BE2C (cell line): ENCODE results near the gene LYSET.
A peak's percentile ranks its signal among the peaks of the same experiment; 100 is the strongest.
"Not testable (repeated sequence)": the region's sequence is repeated elsewhere in the genome, so short reads cannot be mapped to it uniquely, and the experiment has no call there.

Experiments
- DNase-seq: peaks from one replicate; pipeline ENCODE4 v3.0.0-alpha.2; 2020
- H3K27me3 ChIP-seq: fragments of 250-450 bp; sonication (Bioruptor Pico); 2 replicates; pipeline ENCODE4 v1.5.1; 2020; ENCODE audit warnings: mild to moderate bottlenecking
- H3K36me3 ChIP-seq: fragments of 250-450 bp; sonication (Bioruptor Pico); 2 replicates; pipeline ENCODE4 v1.5.1; 2020; ENCODE audit warnings: mild to moderate bottlenecking
- H3K4me1 ChIP-seq: fragments of 250-450 bp; sonication (Bioruptor Pico); 2 replicates; pipeline ENCODE4 v1.5.1; 2020
- H3K4me3 ChIP-seq: 2 replicates; pipeline ENCODE4 v1.5.1; 2011; ENCODE audit warnings: low read depth, low read length
- H3K9me3 ChIP-seq: fragments of 250-450 bp; sonication (Bioruptor Pico); 2 replicates; pipeline ENCODE4 v1.5.1; 2020
- TF ChIP-seq, protein P1 (sequence below): IDR thresholded peaks from 2 replicates; pipeline ENCODE4 v1.5.1; 2012; ENCODE audit warnings: mild to moderate bottlenecking, low read depth, low read length

The LYSET gene

DNA sequence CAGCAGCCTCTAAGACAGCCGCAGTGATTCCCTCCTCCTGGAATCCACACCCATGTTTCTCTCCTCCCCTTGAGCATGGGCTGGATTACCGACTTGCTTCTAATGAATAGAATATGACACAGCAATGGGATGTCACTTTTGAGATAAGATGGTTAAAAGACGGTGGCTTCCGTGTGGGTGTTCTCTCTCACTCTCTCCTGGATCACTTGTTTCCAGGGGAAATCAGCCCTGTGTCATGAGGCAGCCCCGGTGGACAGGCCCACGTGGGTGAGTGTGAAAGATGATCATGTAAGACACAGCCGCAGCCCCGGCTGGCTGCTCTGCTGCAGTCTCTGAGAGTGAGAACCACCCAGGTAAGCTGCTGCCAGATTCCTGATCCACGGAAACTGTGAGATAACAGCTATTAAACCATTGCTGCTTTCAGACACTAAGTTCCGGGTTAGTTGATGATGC lies 11.1 kb upstream of the LYSET start:
- H3K4me3 ChIP-seq: no peak overlapping the region; the same call in 1 of the 2 replicates
- no peaks in the 10 kb centered on the region for H3K36me3 ChIP-seq
- DNase-seq: peak; percentile 47
- TF ChIP-seq, protein P1, sequence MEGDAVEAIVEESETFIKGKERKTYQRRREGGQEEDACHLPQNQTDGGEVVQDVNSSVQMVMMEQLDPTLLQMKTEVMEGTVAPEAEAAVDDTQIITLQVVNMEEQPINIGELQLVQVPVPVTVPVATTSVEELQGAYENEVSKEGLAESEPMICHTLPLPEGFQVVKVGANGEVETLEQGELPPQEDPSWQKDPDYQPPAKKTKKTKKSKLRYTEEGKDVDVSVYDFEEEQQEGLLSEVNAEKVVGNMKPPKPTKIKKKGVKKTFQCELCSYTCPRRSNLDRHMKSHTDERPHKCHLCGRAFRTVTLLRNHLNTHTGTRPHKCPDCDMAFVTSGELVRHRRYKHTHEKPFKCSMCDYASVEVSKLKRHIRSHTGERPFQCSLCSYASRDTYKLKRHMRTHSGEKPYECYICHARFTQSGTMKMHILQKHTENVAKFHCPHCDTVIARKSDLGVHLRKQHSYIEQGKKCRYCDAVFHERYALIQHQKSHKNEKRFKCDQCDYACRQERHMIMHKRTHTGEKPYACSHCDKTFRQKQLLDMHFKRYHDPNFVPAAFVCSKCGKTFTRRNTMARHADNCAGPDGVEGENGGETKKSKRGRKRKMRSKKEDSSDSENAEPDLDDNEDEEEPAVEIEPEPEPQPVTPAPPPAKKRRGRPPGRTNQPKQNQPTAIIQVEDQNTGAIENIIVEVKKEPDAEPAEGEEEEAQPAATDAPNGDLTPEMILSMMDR: no peak
- H3K9me3 ChIP-seq: no peaks in the 10 kb centered on the region
- H3K4me1 ChIP-seq: peaks cover 10% of the 10 kb centered on the region
- H3K27me3 ChIP-seq: no peaks in the 10 kb centered on the region

DNA sequence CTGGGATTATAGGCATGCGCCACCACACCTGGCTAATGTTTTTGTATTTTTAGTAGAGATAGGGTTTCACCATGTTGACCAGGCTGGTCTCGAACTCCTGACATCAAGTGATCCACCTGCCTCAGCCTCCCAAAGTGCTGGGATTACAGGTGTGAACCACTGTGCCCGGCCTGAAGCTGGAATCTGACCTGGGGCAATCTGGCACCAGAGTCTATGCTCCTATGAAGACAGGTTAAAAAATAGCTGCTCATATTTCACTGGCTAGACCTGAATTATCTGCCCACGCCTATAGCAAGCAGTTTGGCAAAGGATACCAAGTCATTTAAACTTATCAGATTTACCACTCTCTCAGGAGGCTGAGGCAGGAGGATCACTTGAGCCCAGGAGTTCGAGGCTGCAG lies 10.4 kb upstream of the LYSET start:
- H3K4me3 ChIP-seq, H3K9me3 ChIP-seq, H3K27me3 ChIP-seq, DNase-seq, H3K36me3 ChIP-seq: not testable (repeated sequence)
- H3K4me1 ChIP-seq: peaks cover 10% of the 10 kb centered on the region

DNA sequence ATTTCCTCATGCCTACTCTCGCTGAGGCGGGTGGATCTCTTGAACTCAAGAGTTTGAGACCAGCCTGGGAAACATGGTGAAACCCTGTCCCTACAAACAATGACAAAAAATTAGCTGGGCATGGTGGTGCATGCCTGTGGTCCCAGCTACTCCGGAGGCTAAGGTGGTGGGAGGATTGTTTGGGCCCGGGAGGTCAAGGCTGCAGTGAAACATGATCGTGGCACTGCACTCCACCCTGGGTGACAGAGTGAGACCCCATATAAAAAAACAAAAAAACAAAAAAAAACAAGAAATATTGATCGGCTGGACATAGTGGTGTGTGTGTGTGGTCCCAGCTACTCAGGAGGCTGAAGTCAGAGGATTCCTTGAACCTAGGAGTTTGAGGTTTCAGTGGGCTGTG lies 9.6 kb upstream of the LYSET start:
- DNase-seq: no peak
- Histone ChIP-seq H3K9me3 (no peaks in the 10 kb centered on the region), H3K4me3 (no peak overlapping the region), H3K36me3 (no peaks in the 10 kb centered on the region), H3K27me3 (no peaks in the 10 kb centered on the region), H3K4me1 (peaks cover 10% of the 10 kb centered on the region)
- TF ChIP-seq, protein P1: no peak

DNA sequence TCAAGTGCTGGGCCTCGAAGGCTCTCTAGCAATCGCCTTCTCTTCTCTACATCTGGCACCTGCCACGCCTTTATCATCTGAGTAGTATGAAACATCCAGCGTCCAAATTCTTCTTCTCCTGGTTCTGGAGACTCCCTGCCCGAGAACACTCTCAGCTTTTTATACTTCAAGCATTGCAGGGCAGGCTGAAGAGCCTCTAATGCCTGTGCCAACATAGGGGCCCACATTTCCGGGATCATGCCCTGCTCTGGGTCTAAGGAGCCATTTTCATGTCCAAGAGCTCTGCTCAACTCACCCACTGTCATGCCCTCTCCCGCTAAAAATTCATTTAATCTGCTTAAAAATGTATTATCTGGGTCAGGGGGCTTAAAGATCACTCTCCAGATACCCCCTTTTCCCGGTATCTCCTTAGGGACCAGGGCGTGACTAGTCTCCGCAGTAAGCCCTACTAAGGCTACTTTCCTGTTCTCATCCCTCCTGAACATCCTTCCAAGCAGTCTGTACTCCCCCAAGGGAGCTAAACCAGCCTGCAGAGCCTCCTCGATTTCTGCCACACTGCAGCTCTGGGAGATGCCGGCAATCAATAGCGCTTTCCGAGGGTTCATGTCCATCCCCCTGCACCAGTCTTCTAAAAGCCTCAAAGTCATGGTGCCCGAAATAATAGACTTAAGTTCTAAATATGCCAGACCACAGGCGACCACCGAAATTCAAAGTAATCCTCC lies 1.4 kb upstream of the LYSET start:
- H3K36me3 ChIP-seq: peaks cover 16% of the 10 kb centered on the region
- no peaks in the 10 kb centered on the region for H3K27me3 ChIP-seq
- peaks cover 3% of the 10 kb centered on the region; the same call in 1 of the 2 replicates for H3K4me1 ChIP-seq
- peak overlapping the region; percentile 95 for H3K4me3 ChIP-seq
- DNase-seq: no peak
- no peaks in the 10 kb centered on the region for H3K9me3 ChIP-seq
- TF ChIP-seq, protein P1: no peak

- no peaks in the 10 kb centered on the region for H3K27me3 ChIP-seq
- H3K9me3 ChIP-seq: no peaks in the 10 kb centered on the region
- peaks cover 19% of the 10 kb centered on the region for H3K36me3 ChIP-seq
- no peak for DNase-seq
- TF ChIP-seq, protein P1: no peak
- H3K4me3 ChIP-seq: peak overlapping the region; percentile 95
- H3K4me1 ChIP-seq: peaks cover 3% of the 10 kb centered on the region; the same call in 1 of the 2 replicates
Measured at GRCh38 chr14:93185349-93185720, 218 bp downstream of the LYSET start.

- TF ChIP-seq, protein P1: no peak
- Histone ChIP-seq H3K4me1 (peaks cover 3% of the 10 kb centered on the region; the same call in 1 of the 2 replicates), H3K9me3 (no peaks in the 10 kb centered on the region), H3K27me3 (no peaks in the 10 kb centered on the region), H3K4me3 (no peak overlapping the region), H3K36me3 (peaks cover 19% of the 10 kb centered on the region)
- no peak for DNase-seq
Measured at GRCh38 chr14:93186466-93186865, 1.3 kb downstream of the LYSET start.
